HepG2 (cell line): Measurements from ENCODE around the gene TRPC4AP.

ENCODE experiments used
- CTCF ChIP-seq: sonication (generic); formaldehyde crosslinking; IDR thresholded peaks from 2 replicates; pipeline ENCODE4 v1.5.0; 2020; ENCODE audit warnings: mild to moderate bottlenecking, missing genetic modification reagents, moderate library complexity
- GABPA ChIP-seq, 2 experiments: IDR thresholded peaks; 2 replicates each; pipeline ENCODE4 v1.6.1; 2011 to 2016; ENCODE audit warnings: low read depth in 2 of 2, low read length in 1 of 2, missing biosample characterization in 1 of 2, missing genetic modification characterization in 1 of 2
- MZF1 ChIP-seq: sonication (generic); formaldehyde crosslinking; IDR thresholded peaks from 2 replicates; pipeline ENCODE4 v1.8.1; 2023; ENCODE audit warnings: mild to moderate bottlenecking, missing genetic modification reagents, borderline replicate concordance
- NFRKB ChIP-seq: fragments of 450-650 bp; IDR thresholded peaks from 2 replicates; pipeline ENCODE4 v1.6.1; 2017
- SMARCC2 ChIP-seq: fragments of 450-650 bp; IDR thresholded peaks from 2 replicates; pipeline ENCODE4 v1.6.1; 2017; ENCODE audit warnings: antibody characterized with exemption, mild to moderate bottlenecking
- YY1 ChIP-seq: IDR thresholded peaks from 2 replicates; pipeline ENCODE4 v1.6.1; 2011; ENCODE audit warnings: low read length, low read depth, moderate library complexity, mild to moderate bottlenecking; ENCODE audit not compliant: insufficient read depth, insufficient replicate concordance
- ZKSCAN1 ChIP-seq: fragments of 150-350 bp; IDR thresholded peaks from 2 replicates; pipeline ENCODE4 v1.6.1; 2014; ENCODE audit warnings: low read length
- ZNF232 ChIP-seq: sonication (generic); formaldehyde crosslinking; IDR thresholded peaks from 2 replicates; pipeline ENCODE4 v1.4.0; 2020; ENCODE audit warnings: missing genetic modification reagents, borderline replicate concordance
- ZNF784 ChIP-seq: sonication (generic); formaldehyde crosslinking; IDR thresholded peaks from 2 replicates; pipeline ENCODE4 v1.5.1; 2020; ENCODE audit warnings: missing genetic modification reagents, mild to moderate bottlenecking, borderline replicate concordance
- TF ChIP-seq, protein P1 (sequence below), 2 experiments: sonication (generic) in 1 of 2; formaldehyde crosslinking in 1 of 2; IDR thresholded peaks; 2 replicates each; pipeline versions ENCODE4 v1.5.1 to v1.6.1; 2011 to 2020; ENCODE audit warnings: borderline replicate concordance in 1 of 2, low read depth in 1 of 2, low read length in 1 of 2, mild to moderate bottlenecking in 1 of 2, missing genetic modification reagents in 1 of 2, moderate library complexity in 1 of 2
- TF ChIP-seq, protein P2 (sequence below), 2 experiments: fragments of 450-650 bp in 1 of 2; sonication (generic) in 1 of 2; formaldehyde crosslinking in 1 of 2; IDR thresholded peaks; 2 replicates each; pipeline versions ENCODE4 v1.6.1 to v1.8.0; 2016 to 2022; ENCODE audit warnings: antibody characterized with exemption in 1 of 2, mild to moderate bottlenecking in 1 of 2, missing genetic modification reagents in 1 of 2
- TF ChIP-seq, protein P3 (sequence below): sonication (generic); formaldehyde crosslinking; IDR thresholded peaks from 2 replicates; pipeline ENCODE4 v1.4.0; 2020; ENCODE audit warnings: missing genetic modification reagents, borderline replicate concordance

DNA sequence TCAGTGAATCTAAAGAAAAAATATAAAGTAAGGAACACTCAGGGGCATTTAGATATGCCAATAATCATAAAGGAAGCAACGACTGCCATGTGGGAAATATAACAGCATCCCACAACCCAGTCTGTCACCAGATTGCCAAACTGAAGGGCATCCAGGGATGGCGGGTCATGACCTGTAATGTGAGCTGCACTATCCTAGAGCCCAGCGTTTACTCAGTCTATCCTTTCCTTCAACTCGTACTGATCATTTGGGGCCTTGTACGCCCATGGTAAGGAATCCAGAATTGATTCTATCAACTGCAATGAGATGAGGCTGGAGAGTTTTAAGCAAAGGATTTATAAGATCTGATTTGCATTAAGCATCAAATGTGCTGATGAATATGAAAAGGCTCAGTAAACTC, 5.3 kb downstream of the TRPC4AP start:
- TF ChIP-seq CTCF (CRISPR knock-in tag) (no peak), ZNF232 (CRISPR knock-in tag) (no peak), ZKSCAN1 (no peak), YY1 (no peak), MZF1 (no peak), SMARCC2 (no peak), ZNF784 (CRISPR knock-in tag) (no peak), NFRKB (no peak), GABPA (IDR thresholded peaks at IDR 0.05; ENCODE audit: low read depth, low read length) (no peak), GABPA (CRISPR knock-in tag; IDR thresholded peaks at IDR 0.05; ENCODE audit: low read depth) (no peak)
- TF ChIP-seq, protein P1, sequence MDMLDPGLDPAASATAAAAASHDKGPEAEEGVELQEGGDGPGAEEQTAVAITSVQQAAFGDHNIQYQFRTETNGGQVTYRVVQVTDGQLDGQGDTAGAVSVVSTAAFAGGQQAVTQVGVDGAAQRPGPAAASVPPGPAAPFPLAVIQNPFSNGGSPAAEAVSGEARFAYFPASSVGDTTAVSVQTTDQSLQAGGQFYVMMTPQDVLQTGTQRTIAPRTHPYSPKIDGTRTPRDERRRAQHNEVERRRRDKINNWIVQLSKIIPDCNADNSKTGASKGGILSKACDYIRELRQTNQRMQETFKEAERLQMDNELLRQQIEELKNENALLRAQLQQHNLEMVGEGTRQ (IDR thresholded peaks at IDR 0.05; ENCODE audit: low read depth, low read length) = no peak
- TF ChIP-seq, protein P1 (CRISPR knock-in tag; IDR thresholded peaks at IDR 0.05; ENCODE audit: borderline replicate concordance) = no peak
- TF ChIP-seq, protein P2, sequence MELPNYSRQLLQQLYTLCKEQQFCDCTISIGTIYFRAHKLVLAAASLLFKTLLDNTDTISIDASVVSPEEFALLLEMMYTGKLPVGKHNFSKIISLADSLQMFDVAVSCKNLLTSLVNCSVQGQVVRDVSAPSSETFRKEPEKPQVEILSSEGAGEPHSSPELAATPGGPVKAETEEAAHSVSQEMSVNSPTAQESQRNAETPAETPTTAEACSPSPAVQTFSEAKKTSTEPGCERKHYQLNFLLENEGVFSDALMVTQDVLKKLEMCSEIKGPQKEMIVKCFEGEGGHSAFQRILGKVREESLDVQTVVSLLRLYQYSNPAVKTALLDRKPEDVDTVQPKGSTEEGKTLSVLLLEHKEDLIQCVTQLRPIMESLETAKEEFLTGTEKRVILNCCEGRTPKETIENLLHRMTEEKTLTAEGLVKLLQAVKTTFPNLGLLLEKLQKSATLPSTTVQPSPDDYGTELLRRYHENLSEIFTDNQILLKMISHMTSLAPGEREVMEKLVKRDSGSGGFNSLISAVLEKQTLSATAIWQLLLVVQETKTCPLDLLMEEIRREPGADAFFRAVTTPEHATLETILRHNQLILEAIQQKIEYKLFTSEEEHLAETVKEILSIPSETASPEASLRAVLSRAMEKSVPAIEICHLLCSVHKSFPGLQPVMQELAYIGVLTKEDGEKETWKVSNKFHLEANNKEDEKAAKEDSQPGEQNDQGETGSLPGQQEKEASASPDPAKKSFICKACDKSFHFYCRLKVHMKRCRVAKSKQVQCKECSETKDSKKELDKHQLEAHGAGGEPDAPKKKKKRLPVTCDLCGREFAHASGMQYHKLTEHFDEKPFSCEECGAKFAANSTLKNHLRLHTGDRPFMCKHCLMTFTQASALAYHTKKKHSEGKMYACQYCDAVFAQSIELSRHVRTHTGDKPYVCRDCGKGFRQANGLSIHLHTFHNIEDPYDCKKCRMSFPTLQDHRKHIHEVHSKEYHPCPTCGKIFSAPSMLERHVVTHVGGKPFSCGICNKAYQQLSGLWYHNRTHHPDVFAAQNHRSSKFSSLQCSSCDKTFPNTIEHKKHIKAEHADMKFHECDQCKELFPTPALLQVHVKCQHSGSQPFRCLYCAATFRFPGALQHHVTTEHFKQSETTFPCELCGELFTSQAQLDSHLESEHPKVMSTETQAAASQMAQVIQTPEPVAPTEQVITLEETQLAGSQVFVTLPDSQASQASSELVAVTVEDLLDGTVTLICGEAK (IDR thresholded peaks at IDR 0.05) = no peak
- TF ChIP-seq, protein P2 (CRISPR knock-in tag; IDR thresholded peaks at IDR 0.05) = no peak
- TF ChIP-seq, protein P3, sequence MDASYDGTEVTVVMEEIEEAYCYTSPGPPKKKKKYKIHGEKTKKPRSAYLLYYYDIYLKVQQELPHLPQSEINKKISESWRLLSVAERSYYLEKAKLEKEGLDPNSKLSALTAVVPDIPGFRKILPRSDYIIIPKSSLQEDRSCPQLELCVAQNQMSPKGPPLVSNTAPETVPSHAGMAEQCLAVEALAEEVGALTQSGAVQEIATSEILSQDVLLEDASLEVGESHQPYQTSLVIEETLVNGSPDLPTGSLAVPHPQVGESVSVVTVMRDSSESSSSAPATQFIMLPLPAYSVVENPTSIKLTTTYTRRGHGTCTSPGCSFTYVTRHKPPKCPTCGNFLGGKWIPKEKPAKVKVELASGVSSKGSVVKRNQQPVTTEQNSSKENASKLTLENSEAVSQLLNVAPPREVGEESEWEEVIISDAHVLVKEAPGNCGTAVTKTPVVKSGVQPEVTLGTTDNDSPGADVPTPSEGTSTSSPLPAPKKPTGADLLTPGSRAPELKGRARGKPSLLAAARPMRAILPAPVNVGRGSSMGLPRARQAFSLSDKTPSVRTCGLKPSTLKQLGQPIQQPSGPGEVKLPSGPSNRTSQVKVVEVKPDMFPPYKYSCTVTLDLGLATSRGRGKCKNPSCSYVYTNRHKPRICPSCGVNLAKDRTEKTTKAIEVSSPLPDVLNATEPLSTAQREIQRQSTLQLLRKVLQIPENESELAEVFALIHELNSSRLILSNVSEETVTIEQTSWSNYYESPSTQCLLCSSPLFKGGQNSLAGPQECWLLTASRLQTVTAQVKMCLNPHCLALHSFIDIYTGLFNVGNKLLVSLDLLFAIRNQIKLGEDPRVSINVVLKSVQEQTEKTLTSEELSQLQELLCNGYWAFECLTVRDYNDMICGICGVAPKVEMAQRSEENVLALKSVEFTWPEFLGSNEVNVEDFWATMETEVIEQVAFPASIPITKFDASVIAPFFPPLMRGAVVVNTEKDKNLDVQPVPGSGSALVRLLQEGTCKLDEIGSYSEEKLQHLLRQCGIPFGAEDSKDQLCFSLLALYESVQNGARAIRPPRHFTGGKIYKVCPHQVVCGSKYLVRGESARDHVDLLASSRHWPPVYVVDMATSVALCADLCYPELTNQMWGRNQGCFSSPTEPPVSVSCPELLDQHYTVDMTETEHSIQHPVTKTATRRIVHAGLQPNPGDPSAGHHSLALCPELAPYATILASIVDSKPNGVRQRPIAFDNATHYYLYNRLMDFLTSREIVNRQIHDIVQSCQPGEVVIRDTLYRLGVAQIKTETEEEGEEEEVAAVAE (CRISPR knock-in tag) = no peak
